Cerebellar nuclear complex (tissue), 1 donor: ENCODE results near the gene DPY30.
"Not testable (repeated sequence)": the region's sequence is repeated elsewhere in the genome, so short reads cannot be mapped to it uniquely, and the experiment has no call there.

Experiments
- DNase-seq, 2 experiments: peaks; one replicate each; lab custom pipeline; 2025; lab: John Stamatoyannopoulos, UW

DPY30 gene

GRCh38 chr2:32039447-32040219, at the start of gene DPY30:
Gene DPY30, minus strand, starts transcription at chr2:32039805. Its CDS starts 349 bp downstream, at chr2:32039456.
- DNase-seq = peak; percentile 65 to 69

DNA sequence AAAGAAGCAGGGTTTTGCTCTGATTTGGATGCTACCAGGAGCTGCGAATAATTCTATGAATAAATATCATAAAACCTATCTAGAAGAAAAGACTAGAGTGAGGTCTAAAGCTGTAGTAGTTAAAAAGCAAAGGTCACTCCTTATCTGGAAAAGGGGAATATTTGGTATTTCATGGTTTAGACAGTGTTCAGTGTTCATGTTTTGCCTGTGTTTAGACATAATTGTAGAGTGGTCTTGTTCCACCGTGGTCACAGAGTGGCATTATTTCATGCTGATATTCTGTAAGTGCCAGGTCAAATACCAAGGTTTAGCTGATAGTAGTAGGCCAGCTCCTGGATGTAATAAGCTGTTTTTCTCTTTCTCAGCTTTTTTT, 34.5 kb upstream of the DPY30 start:
- no peak for DNase-seq

DNA sequence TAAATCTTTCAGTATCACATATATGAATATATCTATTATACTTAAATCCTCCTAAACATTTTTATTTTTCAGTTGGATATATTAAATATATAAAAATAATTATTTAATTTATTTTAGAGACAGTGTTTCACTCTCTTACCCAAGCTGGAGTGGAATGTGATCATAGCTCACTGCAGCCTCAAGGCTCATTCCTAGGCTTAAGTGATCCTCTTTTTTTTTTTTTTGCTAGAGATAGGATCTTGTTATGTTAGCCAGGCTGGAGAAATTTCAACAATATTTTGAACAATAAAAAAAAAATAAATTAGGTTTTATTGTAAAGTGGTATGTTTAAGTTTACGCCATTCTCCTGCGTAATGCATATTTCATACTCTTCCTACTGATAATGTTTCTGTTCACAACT, 27.9 kb upstream of the DPY30 start:
- no peak for DNase-seq

DNA sequence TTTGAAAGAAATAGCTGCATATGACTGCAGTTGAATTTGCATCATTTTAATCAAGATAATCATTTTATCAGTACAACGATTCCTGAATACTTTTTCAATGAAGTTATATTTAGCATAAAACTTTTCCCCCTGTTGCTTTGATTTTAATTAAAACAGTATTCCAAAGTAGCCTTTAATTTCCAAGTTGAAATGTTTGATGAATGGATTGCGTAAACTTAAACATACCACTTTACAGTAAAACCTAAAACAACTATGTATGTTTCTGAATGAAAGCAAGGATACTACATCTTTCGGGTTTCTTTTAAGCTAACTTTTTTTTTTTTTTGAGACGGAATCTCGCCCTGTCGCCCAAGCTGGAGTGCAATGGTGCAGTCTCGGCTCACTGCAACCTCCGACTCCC, 25.1 kb upstream of the DPY30 start:
- no peak for DNase-seq

GRCh38 chr2:32064021-32064601, 24.5 kb upstream of the DPY30 start:
- DNase-seq = no peak

DNA sequence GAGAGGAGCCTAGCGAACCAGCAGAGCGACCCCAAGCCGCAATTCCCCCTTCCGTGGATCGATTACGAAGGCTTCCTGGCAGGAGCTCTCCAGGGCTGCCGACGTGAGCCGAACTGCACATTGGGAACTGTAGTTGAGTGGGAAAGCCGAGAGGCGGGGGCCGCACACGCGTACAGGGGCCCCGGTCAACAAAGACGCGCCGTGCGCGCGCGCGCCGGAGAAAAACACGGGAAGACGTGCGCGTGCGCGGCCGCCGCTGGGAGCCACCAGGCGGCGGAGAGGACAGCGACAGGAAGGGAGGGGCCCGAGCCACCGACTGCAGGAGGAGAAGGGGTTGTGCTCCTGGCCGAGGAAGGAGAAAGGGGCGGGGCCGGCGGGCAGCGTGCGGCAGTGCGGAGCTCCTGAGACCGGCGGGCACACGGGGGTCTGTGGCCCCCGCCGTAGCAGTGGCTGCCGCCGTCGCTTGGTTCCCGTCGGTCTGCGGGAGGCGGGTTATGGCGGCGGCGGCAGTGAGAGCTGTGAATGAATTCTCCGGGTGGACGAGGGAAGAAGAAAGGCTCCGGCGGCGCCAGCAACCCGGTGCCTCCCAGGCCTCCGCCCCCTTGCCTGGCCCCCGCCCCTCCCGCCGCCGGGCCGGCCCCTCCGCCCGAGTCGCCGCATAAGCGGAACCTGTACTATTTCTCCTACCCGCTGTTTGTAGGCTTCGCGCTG, 23.9 kb upstream of the DPY30 start, which contains the start of gene SPAST:
TSS of gene SPAST (plus strand) at position 247 of the 711 bp plus-strand sequence. CDS start at position 523, 276 bp downstream.
- peak; percentile 84 to 90 for DNase-seq

DNA sequence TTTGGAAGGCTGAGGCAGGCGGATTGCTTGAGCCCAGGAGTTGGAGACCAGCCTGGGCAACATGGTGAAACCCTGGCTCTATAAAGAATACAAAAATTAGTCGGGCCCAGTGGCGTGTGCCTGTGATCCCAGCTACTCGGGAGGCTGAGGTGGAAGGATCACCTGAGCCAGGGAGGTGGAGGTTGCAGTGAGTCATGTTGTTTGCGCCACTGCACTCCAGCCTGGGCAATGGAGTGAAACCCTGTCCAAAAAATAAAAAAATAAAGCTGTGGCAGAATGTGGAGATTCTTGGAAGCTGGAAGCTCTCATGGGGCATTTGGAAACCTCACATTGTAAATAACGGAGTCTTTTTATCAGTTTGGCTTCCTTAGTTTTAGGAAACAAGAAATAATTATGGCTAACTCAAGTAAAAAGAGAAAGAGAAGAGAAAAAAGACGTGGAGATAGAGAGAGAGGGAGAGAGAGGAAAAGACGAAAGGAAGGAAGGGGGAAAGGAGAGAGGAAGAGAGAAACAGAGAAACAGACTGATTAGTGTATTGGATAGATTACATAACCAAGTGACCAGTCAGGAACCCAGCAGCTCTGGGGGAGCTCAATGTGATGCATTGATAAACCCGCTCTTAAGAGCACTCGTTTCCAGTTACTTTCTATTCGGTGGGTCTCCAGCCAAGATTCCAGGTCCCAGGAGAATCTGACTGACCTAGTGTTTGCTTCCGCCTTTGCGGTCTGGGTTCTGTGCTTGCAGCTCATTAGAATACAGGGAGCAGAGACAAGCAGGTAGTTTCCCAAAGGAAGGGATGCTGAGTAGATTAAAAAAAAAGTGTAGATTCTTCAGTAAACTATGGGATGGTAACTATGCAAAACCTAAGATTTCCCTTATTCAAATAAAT, 22.6 kb upstream of the DPY30 start:
- DNase-seq = no peak

DNA sequence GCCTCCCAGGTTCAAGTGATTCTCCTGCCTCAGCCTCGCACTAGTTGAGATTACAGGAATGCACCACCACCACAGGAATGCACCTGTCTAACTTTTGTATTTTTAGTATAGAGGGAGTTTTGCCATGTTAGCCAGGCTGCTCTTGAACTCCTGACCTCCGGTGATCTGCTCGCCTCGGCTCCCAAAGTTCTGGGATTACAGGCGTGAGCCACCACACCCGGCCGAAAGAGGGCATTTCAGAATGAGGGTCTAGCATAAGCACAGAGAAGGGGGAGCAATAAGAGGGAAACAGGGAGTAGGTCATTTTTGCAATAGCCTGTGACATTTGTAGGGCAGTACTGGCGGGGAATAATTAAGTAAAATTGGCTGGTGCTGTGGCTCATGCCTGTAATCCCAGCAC, 21.8 kb upstream of the DPY30 start:
- no peak for DNase-seq

DNA sequence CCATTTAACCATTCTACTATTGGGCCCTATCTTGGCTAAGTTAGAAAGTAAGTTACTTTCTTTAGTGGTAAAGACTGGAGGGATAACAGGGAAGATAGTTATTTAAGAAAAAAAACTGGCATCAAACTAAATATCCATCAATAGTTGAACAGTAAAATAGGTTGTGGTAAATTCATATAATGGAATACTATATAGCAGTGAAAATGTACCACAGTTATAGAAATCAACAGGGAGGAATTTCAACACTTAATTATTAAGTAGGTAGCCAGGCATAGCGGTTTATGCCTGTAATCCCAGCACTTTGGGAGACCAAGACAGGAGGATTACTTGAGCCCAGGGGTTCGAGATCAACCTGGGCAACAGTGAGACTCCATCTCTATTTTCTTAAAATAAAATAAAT, 20.7 kb upstream of the DPY30 start:
- DNase-seq = no peak

DNA sequence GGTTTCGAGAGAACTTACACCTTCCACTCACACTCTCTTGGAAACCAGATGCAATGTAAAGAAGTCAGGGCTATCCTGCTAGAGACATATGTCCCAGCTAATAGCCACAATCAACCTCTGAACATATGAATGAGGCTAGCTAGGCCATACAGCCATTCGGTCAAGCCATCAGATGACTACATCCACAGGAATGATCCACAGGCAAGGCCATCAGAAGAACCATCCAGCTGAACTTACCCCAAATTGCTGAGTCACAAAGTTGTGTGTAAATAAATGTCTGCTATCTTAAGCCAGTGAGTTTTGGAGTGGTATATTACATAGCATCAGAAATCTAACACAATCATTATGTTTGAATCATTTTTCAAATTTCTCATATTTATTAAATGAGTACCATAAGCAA, 18.5 kb upstream of the DPY30 start:
- no peak for DNase-seq

GRCh38 chr2:32054583-32054982, 15.0 kb upstream of the DPY30 start:
- DNase-seq = not testable (repeated sequence)

DNA sequence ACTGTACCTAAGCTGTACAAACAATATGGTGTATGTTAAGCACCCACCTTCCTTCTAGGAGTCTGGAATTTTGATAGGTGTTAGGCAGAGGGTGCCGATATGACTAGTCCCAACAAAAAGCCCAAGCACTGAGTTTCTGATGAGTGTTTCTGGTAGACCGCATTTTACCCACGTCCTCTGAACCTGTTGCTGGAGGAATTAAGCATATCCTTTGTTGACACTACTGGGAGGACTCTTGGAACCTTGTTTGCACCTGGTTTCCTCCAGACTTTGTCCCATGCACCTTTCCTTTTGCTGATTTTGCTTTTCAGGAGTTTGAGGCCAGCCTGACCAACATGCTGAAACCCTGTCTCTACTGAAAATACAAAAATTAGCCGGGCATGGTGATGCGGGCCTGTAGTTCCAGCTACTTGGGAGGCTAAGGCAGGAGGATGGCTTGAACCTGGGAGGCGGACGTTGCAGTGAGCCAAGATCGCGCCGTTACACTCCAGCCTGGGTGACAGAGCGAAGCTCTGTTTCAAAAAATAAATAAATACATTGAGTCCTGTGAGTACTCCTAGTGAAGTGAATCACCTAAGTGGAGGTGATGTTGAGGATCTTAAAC, 12.3 kb upstream of the DPY30 start:
- DNase-seq = no peak

DNA sequence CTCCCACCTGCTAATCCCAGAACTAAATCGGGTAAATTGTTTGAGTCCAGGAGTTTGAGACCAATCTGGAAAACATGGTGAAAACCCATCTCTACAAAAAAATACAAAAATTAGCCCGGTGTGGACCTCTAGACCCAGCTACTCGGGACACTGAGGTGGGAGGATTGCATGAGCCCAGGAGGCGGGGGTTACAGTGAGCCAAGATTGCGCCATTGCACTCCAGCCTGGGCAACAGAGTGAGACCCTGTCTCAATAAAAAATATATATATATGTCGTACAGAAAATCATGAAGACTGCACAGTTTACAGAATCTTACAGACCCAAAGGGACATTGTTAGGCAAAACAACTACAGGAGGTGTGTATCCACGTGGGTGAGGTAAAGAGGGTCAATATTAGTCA, 4.0 kb upstream of the DPY30 start:
- DNase-seq = no peak

DNA sequence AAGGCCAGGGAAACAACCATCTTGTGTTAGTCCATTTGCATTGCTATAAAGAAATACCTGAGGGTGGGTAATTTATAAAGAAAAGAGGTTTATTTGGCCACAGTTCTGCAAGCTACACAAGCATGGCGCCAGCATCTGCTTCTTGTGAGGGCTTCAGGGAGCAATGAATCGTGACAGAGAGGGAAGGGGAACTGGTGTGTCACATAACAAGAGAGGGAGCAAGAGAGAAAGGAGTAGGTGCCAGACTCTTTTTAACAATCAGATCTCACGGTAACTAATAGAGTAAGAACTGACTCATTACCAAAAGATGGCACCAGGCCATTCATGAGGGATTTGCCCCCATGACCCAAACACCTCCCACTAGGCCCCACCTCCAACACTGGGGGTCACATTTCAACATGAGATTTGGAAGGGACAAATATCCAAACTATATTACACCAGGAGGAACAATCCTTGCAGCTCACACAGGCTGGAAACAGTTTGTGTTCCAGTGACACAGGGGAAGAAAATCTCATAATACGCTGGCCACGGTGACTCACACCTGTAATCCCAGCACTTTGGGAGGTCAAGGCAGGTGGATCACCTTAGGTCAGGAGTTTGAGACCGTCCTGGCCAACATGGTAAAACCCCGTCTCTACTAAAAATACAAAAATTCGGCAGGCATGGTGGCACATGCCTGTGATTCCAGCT, 5.3 kb downstream of the DPY30 start:
- not testable (repeated sequence) for DNase-seq

- DNase-seq = not testable (repeated sequence)
These were observed 20.7 kb downstream of the DPY30 start for GRCh38 chr2:32018789-32019482.

DNA sequence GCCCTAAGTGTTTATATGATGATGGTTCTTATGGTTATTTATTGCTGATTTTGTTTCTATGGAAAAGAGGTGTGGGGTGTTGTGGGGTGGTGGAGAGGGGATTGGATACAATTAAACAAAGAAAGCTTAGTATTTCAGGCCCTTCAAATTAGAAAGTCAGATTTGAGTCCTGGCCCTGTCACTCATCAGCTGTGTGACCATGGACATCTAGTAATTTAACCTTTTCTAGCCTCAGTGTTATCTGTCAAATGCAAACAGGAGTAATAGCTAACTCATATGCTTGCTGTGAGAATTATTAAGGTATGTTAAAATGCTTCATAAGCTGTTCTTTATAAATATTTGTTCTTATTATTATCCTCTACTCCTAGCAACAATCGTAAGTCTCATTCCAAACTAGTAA, 26.7 kb downstream of the DPY30 start:
- DNase-seq = no peak

GRCh38 chr2:32011485-32011960, 28.1 kb downstream of the DPY30 start:
- no peak for DNase-seq

DNA sequence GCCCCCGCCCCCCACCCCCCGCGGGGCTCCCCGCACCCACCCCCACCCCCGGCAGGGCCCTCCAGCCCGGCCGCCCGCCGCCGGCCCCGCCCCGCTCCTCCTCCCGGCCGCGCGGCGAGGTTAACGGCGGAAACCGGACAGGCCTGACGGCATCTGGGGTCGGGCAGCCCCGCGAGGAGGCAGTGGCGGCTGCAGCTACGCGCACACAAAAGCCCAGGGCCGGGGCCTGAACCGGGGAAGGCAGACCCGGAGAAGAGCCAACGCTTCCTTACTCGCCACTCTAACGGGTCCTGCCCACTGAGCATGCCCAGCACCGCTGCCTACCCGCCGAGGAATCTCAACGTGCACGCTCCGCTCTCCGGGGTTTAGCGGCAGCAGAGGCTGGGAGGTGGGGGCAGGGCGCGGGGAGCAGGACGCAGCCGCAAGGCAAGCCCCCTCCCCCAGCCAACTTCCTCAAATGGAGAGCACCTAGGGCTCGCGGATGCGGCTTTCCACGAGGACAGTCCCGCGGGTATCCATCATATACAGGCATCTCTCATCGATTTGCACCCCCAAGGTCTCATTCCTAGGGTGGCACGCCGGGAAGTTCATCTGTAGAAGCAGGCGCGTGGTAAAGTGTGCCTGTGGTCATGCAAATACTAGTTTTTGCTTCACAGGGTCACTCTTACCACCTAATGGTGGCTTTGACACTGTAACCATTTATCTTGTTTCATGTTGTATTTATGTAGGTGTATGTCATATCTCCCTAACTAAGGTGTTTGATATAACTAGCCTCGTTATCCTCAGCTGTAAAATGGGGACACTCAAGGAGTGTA, 28.7 kb downstream of the DPY30 start, which contains the start of gene MEMO1:
TSS of gene MEMO1 (minus strand) at position 339 of the 815 bp plus-strand sequence. CDS start 761 bp downstream, outside the sequence.
- DNase-seq = peak in 1 of 2 experiments; percentile 19

GRCh38 chr2:32010280-32010669, 29.3 kb downstream of the DPY30 start:
- not testable (repeated sequence) for DNase-seq
